ENCODE results near the gene JUNB.

JUNB gene

GRCh38 chr19:12799742-12800465 is 8.6 kb downstream of the JUNB start:
- no peak for DNase-seq (ENCODE audit: low read depth)
- no peak for TF ChIP-seq CTCF (IDR thresholded peaks at IDR 0.05; ENCODE audit: insufficient read depth, low read depth, low read length, missing control alignments)
- no peak overlapping the region for H3K4me3 ChIP-seq (ENCODE audit: low read depth, low read length)

- no peak for DNase-seq (ENCODE audit: low read depth)
- no peak overlapping the region for H3K4me3 ChIP-seq (ENCODE audit: low read depth, low read length)
- no peak for TF ChIP-seq CTCF (IDR thresholded peaks at IDR 0.05; ENCODE audit: insufficient read depth, low read depth, low read length, missing control alignments)
These were observed 9.1 kb downstream of the JUNB start for GRCh38 chr19:12800466-12800770.

- DNase-seq (ENCODE audit: low read depth) = no peak
- peak overlapping the region; percentile 60 for H3K4me3 ChIP-seq (ENCODE audit: low read depth, low read length)
- no peak for TF ChIP-seq CTCF (IDR thresholded peaks at IDR 0.05; ENCODE audit: insufficient read depth, low read depth, low read length, missing control alignments)
These were observed 9.7 kb downstream of the JUNB start for GRCh38 chr19:12800923-12801465.

- DNase-seq (ENCODE audit: low read depth) = peak; percentile 78
- peak within 1 kb of the TSS; percentile 60 for H3K4me3 ChIP-seq (ENCODE audit: low read depth, low read length)
- TF ChIP-seq CTCF (IDR thresholded peaks at IDR 0.05; ENCODE audit: insufficient read depth, low read depth, low read length, missing control alignments) = no peak
These were observed 10.4 kb downstream of the JUNB start, which contains the start of the genes PRDX2 and THSD8 for GRCh38 chr19:12801466-12802266. Gene PRDX2, minus strand, starts transcription at chr19:12801800. Its CDS starts 539 bp downstream, at chr19:12801261. Gene THSD8, plus strand, starts transcription at chr19:12802069. Its CDS starts 3 bp downstream, at chr19:12802072.

- no peak for DNase-seq (ENCODE audit: low read depth)
- TF ChIP-seq CTCF (IDR thresholded peaks at IDR 0.05; ENCODE audit: insufficient read depth, low read depth, low read length, missing control alignments) = no peak
- peak overlapping the region; percentile 60 for H3K4me3 ChIP-seq (ENCODE audit: low read depth, low read length)
These were observed 11.2 kb downstream of the JUNB start for GRCh38 chr19:12802267-12803106.

GRCh38 chr19:12804051-12804450 is 12.8 kb downstream of the JUNB start:
- no peak for TF ChIP-seq CTCF (IDR thresholded peaks at IDR 0.05; ENCODE audit: insufficient read depth, low read depth, low read length, missing control alignments)
- DNase-seq (ENCODE audit: low read depth) = no peak
- H3K4me3 ChIP-seq (ENCODE audit: low read depth, low read length) = no peak overlapping the region
